ENCODE results near the gene TEAD1. TPM values are rescaled to one million over a fixed set of nuclear protein-coding genes. Genes with fewer than 3 reads are reported as not detected.
A peak's percentile ranks its signal among the peaks of the same experiment; 100 is the strongest.

Gene TEAD1
- total and polyA plus RNA-seq, 9 of the 15 experiments (the other 6 are each of a cell fraction or from before 2014, with no cell fraction given) = 1.7 to 17.7 (median 10.8) TPM

DNA sequence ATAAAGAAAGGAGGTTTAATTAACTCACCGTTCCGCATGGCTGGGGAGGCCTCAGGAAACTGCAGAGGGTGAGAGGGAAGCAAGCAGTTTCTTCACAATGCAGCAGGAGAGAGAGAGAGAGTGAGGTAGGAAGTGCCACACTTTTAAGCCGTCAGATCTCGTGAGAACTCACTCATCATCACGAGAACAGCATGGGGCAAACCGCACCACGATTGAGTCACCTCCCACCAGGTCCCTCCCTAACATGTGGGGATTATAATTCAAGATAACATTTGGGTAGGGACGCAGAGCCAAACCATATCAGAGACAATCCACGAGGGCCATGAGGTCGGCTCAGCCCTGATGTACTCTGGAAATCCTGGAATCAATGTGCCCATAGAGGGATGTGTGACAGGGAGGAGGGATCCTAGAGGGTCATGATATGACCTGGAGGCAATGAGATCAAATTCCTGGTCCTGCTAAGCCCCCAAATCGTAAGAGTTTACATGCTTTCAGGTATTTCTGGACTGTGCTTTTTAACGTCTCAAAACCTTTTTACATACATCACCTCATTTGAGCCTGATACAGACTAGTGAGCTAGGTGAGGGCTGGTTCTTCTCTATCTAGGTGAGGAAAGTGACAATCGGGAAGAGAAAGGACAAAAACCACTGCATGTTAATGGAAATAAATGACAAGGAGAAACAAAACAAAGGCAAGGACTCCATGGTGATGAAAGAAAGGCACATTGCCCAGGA is 315.4 kb downstream of the TEAD1 start (continued):
- TF ChIP-seq, protein P1, sequence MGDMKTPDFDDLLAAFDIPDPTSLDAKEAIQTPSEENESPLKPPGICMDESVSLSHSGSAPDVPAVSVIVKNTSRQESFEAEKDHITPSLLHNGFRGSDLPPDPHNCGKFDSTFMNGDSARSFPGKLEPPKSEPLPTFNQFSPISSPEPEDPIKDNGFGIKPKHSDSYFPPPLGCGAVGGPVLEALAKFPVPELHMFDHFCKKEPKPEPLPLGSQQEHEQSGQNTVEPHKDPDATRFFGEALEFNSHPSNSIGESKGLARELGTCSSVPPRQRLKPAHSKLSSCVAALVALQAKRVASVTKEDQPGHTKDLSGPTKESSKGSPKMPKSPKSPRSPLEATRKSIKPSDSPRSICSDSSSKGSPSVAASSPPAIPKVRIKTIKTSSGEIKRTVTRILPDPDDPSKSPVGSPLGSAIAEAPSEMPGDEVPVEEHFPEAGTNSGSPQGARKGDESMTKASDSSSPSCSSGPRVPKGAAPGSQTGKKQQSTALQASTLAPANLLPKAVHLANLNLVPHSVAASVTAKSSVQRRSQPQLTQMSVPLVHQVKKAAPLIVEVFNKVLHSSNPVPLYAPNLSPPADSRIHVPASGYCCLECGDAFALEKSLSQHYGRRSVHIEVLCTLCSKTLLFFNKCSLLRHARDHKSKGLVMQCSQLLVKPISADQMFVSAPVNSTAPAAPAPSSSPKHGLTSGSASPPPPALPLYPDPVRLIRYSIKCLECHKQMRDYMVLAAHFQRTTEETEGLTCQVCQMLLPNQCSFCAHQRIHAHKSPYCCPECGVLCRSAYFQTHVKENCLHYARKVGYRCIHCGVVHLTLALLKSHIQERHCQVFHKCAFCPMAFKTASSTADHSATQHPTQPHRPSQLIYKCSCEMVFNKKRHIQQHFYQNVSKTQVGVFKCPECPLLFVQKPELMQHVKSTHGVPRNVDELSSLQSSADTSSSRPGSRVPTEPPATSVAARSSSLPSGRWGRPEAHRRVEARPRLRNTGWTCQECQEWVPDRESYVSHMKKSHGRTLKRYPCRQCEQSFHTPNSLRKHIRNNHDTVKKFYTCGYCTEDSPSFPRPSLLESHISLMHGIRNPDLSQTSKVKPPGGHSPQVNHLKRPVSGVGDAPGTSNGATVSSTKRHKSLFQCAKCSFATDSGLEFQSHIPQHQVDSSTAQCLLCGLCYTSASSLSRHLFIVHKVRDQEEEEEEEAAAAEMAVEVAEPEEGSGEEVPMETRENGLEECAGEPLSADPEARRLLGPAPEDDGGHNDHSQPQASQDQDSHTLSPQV (IDR thresholded peaks at IDR 0.05) = peak; percentile 78
- TF ChIP-seq PYGO2 (tag; IDR thresholded peaks at IDR 0.05) (peak; percentile 73; the same call in 1 of the 2 replicates), TEAD2 (tag; IDR thresholded peaks at IDR 0.05) (no peak), POLR2B (IDR thresholded peaks at IDR 0.05; ENCODE audit: low read depth, partially characterized antibody) (peak; percentile 96), SIRT6 (IDR thresholded peaks at IDR 0.05; ENCODE audit: low read depth, low read length) (no peak), ZNF174 (CRISPR knock-in tag; IDR thresholded peaks at IDR 0.05) (no peak), ZNF717 (CRISPR knock-in tag; IDR thresholded peaks at IDR 0.05) (no peak), ZNF354B (CRISPR knock-in tag; IDR thresholded peaks at IDR 0.05) (no peak), RHOXF2B (CRISPR knock-in tag; conservative IDR thresholded peaks at IDR 0.05) (no peak), CAMTA2 (CRISPR knock-in tag; conservative IDR thresholded peaks at IDR 0.05) (no peak), MTA3 (IDR thresholded peaks at IDR 0.05; ENCODE audit: borderline replicate concordance) (peak; percentile 98), KLF16 (IDR thresholded peaks at IDR 0.05) (peak; percentile 94), MIER1 (IDR thresholded peaks at IDR 0.05; ENCODE audit: low read depth) (peak; percentile 52; the same call in 1 of the 2 replicates), SMARCC2 (IDR thresholded peaks at IDR 0.05; ENCODE audit: low read depth) (peak; percentile 82), ZC3H11A (IDR thresholded peaks at IDR 0.05; ENCODE audit: low read depth, low read length) (no peak), ZNF212 (CRISPR knock-in tag; IDR thresholded peaks at IDR 0.05) (no peak), TAF7 (tag; IDR thresholded peaks at IDR 0.05) (peak; percentile 77)
- TF ChIP-seq, protein P2, sequence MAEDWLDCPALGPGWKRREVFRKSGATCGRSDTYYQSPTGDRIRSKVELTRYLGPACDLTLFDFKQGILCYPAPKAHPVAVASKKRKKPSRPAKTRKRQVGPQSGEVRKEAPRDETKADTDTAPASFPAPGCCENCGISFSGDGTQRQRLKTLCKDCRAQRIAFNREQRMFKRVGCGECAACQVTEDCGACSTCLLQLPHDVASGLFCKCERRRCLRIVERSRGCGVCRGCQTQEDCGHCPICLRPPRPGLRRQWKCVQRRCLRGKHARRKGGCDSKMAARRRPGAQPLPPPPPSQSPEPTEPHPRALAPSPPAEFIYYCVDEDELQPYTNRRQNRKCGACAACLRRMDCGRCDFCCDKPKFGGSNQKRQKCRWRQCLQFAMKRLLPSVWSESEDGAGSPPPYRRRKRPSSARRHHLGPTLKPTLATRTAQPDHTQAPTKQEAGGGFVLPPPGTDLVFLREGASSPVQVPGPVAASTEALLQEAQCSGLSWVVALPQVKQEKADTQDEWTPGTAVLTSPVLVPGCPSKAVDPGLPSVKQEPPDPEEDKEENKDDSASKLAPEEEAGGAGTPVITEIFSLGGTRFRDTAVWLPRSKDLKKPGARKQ (CRISPR knock-in tag; IDR thresholded peaks at IDR 0.05) = no peak
- TF ChIP-seq, protein P3, sequence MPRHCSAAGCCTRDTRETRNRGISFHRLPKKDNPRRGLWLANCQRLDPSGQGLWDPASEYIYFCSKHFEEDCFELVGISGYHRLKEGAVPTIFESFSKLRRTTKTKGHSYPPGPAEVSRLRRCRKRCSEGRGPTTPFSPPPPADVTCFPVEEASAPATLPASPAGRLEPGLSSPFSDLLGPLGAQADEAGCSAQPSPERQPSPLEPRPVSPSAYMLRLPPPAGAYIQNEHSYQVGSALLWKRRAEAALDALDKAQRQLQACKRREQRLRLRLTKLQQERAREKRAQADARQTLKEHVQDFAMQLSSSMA (CRISPR knock-in tag; IDR thresholded peaks at IDR 0.05) = no peak
- TF ChIP-seq, protein P4, sequence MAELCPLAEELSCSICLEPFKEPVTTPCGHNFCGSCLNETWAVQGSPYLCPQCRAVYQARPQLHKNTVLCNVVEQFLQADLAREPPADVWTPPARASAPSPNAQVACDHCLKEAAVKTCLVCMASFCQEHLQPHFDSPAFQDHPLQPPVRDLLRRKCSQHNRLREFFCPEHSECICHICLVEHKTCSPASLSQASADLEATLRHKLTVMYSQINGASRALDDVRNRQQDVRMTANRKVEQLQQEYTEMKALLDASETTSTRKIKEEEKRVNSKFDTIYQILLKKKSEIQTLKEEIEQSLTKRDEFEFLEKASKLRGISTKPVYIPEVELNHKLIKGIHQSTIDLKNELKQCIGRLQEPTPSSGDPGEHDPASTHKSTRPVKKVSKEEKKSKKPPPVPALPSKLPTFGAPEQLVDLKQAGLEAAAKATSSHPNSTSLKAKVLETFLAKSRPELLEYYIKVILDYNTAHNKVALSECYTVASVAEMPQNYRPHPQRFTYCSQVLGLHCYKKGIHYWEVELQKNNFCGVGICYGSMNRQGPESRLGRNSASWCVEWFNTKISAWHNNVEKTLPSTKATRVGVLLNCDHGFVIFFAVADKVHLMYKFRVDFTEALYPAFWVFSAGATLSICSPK (IDR thresholded peaks at IDR 0.05; ENCODE audit: borderline replicate concordance) = no peak
- TF ChIP-seq, protein P5, sequence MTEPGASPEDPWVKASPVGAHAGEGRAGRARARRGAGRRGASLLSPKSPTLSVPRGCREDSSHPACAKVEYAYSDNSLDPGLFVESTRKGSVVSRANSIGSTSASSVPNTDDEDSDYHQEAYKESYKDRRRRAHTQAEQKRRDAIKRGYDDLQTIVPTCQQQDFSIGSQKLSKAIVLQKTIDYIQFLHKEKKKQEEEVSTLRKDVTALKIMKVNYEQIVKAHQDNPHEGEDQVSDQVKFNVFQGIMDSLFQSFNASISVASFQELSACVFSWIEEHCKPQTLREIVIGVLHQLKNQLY (CRISPR knock-in tag; conservative IDR thresholded peaks at IDR 0.05) = no peak
